KOPT-K1 (cell line): ENCODE measurements around the gene ZNF33A.
"Not testable (repeated sequence)": the region's sequence is repeated elsewhere in the genome, so short reads cannot be mapped to it uniquely, and the experiment has no call there.

Experiments used
- H3K27ac ChIP-seq: fragments of 200-600 bp; sonication (generic); 2 replicates; pipeline ENCODE4 v1.5.1; 2016; ENCODE audit warnings: antibody characterized with exemption, mild to moderate bottlenecking, low read depth, low read length; ENCODE audit not compliant: poor library complexity, severe bottlenecking
- H3K36me3 ChIP-seq: fragments of 200-600 bp; sonication (generic); 2 replicates; pipeline ENCODE4 v1.5.1; 2017; ENCODE audit warnings: antibody characterized with exemption, mild to moderate bottlenecking, low read length, moderate library complexity; ENCODE audit not compliant: insufficient read depth
- H3K9me3 ChIP-seq: fragments of 200-600 bp; sonication (generic); 2 replicates; pipeline ENCODE4 v1.5.1; 2017; ENCODE audit warnings: antibody characterized with exemption, low read length, mild to moderate bottlenecking; ENCODE audit not compliant: insufficient read depth, poor library complexity, severe bottlenecking

Gene ZNF33A

DNA sequence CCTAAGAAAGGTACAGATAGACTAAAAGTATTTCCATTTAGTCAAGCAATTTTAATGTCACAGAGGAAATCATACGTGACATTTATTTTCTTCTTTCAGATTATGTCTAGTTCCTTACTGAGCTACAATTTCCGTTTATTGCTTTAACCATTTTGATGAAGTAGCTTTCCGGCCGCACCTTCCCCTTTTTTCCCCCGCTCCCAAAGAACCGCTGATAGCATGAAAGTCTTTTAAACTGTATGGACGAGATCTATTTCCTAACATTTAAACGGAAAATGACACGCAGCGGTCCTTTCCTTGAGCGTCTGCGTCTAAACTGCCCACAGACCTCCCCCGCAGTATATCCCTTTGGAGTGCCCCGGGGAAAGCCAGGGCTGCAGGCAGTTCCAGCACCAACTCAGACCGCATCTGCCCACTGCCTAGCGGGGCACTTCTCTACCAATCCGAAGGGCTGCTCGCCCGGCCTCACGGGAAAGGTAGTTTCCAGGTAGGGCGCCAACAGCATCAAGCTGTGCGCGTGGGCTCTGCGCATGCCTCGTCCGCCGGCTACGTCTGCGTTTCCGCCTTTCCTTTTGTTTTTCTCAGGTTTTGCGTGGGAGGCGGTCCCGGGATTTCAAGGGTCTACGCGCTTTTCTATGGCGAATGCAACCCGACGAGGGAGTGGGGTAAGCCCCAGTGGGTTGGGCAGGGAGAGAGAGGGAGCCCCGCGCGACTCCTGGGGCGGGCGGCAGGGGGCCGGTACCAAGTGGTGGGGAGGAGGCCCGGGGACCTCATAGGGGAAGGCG is at the start of gene ZNF33A:
Gene ZNF33A (plus strand): TSS at position 557 of the 785 bp plus-strand sequence. CDS start 1,667 bp downstream, outside the sequence.
- H3K9me3 ChIP-seq = no peaks in the 10 kb centered on the region
- H3K27ac ChIP-seq = peak within 1 kb of the TSS; percentile 87
- H3K36me3 ChIP-seq = peaks cover 30% of the 10 kb centered on the region

DNA sequence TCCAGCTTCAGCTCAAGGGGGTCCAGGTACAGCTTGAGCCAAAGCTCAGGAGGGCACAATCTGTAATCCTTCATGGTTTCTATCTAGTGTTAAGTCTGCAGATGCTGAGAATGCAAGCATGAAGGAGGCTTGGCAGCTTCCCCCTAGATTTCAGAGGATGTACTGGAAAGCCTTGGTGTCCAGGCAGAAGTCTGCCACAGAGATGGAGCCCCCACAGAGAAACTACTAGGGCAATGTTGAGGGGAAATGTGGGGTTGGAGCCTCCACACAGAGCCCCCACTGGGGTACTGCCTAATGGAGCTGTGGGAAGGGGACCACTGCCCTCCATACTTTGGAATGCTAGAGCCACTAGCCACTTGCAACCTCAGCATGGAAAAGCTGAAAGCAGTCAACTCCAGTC is 45.5 kb upstream of the ZNF33A start:
- H3K9me3 ChIP-seq = peaks cover 43% of the 10 kb centered on the region
- H3K27ac ChIP-seq = no peak overlapping the region
- H3K36me3 ChIP-seq = no peaks in the 10 kb centered on the region

DNA sequence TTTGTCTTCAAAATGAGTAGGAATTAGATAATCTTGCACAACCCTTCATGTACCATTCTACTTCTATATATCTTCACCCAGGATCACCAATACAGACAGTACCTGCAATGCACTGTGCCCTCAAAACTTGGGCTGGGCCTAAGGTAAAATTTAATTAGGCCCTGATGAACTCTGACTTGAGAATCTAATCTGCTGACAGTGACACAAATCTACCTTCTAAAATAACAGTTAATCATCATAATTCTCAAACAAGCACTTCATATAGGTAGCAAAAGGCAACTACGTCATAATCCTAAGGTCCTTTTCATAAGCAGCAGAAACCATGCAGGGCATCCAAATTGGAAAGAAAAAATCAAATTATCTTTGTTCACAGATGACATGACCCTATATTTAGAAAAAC is 38.1 kb upstream of the ZNF33A start:
- Histone ChIP-seq H3K9me3 (peaks cover 10% of the 10 kb centered on the region), H3K36me3 (no peaks in the 10 kb centered on the region), H3K27ac (no peak overlapping the region)

DNA sequence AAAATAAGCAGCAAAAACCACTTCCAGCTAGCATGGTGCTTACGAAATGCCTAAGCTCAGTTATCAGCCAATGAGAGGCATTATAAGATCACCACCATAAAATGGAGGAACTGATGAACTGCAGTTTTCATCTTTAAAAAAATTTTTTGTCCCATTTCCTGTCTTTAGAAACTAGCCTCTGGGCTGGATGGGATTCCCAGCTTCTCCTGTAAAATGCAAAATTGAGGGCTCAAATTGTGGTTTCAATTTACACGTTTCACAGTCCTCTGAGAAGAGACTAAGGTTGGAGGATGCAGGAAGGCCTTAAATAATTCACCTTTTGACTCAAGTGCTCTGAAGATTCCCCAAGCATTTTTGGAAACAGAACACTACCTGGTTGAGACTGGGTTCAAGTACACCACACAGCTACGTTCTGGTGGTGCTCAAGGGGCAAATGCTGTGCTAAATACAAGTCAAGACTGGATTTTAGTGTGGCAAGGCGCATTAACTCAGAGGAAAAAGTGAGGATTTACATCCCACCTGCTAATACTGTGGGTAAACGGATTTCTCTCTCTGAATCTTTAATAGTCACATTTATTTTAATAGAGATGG is 35.0 kb upstream of the ZNF33A start:
- Histone ChIP-seq H3K9me3 (peaks cover 7% of the 10 kb centered on the region), H3K36me3 (no peaks in the 10 kb centered on the region), H3K27ac (peak overlapping the region; percentile 85)

DNA sequence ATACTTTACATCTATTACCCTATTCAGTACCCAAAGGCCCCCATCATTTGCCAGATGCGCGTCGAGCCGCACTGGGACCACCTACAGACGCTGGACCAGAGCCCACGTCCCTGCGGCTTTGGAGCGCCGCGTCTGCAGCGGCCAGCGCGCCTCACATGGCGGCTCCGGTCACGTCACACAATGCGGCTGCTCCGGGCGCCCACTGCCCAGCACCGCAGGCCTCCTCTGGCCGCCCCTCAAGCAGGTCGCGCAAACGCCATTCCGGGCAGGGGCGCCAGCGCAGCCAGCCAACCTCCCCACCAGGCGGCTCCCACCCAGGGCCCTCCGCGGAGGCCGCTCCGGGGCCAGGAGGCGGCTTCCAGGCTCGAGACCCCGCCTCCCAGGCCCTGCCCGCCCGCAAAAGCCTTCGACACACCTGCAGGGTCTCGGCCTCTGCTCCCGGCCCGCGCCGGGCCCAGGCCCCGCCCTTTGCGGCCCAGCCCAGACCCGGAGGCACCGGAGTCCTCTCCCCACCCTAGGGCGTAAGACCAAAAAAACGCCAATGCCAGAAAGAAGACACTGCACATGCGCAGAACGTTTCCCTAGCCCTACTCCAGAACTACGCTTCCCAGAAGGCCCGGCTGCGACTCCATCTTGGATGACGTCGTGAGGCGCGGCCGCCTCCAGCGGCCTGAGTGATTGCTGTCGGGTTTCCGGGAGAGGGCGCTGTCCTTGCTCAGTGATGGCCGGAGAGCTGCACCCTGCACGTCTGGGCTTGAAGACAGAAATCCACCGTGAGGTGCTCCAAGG is 34.2 kb upstream of the ZNF33A start, which contains the start of gene ZNF25:
Gene ZNF25 (minus strand): TSS at position 557 of the 789 bp plus-strand sequence. CDS start 4,925 bp downstream, outside the sequence.
- H3K27ac ChIP-seq = peak within 1 kb of the TSS; percentile 85
- peaks cover 7% of the 10 kb centered on the region for H3K9me3 ChIP-seq
- no peaks in the 10 kb centered on the region for H3K36me3 ChIP-seq

DNA sequence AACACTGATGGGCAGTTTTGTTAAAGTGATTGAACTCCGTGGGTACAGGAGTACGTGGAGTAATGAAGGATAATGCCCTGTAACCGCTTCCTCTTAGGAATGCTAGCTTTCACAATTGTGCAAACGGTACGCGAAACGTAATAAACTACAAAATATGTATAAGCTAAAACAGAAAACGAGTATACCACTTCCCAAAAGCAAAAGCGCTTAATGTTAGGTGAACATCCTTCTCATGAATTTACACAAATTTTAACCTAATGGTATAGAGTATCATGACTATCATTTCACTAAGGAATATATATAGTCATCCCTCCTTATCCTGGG is 33.6 kb upstream of the ZNF33A start:
- peaks cover 7% of the 10 kb centered on the region for H3K9me3 ChIP-seq
- H3K36me3 ChIP-seq = no peaks in the 10 kb centered on the region
- peak overlapping the region; percentile 85 for H3K27ac ChIP-seq

DNA sequence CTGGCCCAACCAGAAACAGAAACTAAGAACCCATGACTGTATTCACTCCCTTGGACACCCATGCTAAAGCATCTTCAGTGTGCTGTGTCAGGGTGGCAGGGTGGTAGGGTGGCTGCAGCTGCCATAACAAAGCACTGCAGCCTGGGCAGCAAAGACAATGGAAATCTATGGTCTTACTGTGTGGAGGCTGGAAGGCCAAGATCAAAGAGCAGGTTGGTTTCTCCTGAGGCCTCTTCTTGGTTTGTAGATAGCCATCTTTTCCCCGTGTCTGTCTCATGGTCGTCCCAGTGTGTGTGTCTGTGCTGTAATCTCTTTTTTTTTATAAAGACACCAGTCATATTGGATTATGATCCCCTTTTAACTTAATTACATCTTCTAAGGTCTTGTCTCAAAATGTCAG is 18.8 kb upstream of the ZNF33A start:
- Histone ChIP-seq H3K36me3 (no peaks in the 10 kb centered on the region), H3K9me3 (no peaks in the 10 kb centered on the region), H3K27ac (no peak overlapping the region)

DNA sequence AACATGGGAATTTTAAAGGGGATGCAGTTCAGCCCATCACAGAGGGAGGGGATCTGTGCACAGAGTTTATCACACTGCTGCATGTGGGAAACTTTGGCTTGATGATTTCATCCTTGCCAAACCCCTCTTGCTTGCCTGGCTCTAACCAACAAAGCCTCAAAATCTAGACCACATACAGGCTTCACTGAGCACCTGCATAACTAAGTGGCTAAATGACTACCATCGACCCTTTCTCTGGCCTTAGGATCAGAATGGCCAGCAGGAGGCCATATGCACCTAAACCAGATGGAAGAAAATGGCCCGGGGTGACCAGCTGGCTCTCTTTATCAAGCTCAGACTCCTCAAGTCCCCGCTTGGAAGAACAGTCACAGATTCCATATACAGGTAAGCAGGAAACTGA is 18.4 kb upstream of the ZNF33A start:
- H3K36me3 ChIP-seq = no peaks in the 10 kb centered on the region
- no peaks in the 10 kb centered on the region for H3K9me3 ChIP-seq
- no peak overlapping the region for H3K27ac ChIP-seq

DNA sequence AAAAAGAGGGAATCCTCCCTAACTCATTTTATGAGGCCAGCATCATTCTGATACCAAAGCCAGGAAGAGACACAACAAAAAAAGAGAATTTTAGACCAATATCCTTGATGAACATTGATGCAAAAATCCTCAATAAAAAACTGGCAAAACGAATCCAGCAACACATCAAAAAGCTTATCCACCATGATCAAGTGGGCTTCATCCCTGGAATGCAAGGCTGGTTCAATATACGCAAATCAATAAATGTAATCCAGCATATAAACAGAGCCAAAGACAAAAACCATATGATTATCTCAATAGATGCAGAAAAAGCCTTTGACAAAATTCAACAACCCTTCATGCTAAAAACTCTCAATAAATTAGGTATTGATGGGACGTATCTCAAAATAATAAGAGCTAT is 11.6 kb upstream of the ZNF33A start:
- H3K36me3 ChIP-seq, H3K27ac ChIP-seq: not testable (repeated sequence)

DNA sequence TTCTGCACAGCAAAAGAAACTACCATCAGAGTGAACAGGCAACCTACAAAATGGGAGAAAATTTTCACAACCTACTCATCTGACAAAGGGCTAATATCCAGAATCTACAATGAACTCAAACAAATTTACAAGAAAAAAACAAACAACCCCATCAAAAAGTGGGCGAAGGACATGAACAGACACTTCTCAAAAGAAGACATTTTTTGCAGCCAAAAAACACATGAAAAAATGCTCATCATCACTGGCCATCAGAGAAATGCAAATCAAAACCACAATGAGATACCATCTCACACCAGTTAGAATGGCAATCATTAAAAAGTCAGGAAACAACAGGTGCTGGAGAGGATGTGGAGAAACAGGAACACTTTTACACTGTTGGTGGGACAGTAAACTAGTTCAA is 10.0 kb upstream of the ZNF33A start:
- H3K27ac ChIP-seq, H3K9me3 ChIP-seq, H3K36me3 ChIP-seq: not testable (repeated sequence)

More for the DNA sequence above, 11.6 kb upstream of the ZNF33A start:
- H3K9me3 ChIP-seq = not testable (repeated sequence)

DNA sequence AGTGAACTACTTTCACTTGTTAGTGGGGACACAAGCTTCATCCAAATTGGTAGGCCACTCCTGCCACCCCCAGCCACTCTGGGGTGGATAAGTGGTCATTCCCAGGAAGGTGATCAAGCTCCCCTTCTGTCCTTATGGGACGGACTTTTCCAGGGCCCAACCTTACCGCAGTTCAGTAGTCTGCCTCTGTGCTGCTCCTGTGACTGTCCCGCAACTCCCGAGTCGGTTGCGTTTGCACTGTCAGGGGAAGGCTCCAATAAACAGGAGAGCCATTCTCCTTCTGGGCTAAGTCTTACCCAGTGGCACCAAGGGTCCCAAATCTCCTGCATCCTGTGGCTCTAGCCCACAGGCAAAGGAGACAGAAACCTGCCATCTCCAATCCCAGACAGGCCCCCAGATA is 7.4 kb upstream of the ZNF33A start:
- Histone ChIP-seq H3K9me3 (no peaks in the 10 kb centered on the region), H3K27ac (no peak overlapping the region), H3K36me3 (no peaks in the 10 kb centered on the region)

DNA sequence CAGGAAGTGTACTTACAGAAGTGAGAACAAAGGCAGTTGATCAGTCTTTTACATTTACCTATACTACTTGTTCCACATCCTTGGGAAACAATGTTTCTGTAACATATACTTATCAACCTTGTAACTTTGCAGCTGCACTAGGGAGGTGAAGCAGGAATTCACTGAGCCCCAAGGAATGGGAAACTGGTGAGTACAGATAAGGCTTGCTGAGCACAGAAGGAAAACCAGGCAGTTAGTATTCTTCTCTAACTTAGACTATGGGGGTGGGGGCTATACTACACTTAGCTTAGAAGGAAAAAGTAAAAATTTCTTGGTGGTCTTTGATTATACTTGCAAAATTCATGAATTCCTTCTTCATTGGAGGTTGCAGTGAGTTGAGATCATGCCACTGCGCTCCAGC is 6.9 kb upstream of the ZNF33A start:
- Histone ChIP-seq H3K27ac (no peak overlapping the region), H3K9me3 (no peaks in the 10 kb centered on the region), H3K36me3 (no peaks in the 10 kb centered on the region)

DNA sequence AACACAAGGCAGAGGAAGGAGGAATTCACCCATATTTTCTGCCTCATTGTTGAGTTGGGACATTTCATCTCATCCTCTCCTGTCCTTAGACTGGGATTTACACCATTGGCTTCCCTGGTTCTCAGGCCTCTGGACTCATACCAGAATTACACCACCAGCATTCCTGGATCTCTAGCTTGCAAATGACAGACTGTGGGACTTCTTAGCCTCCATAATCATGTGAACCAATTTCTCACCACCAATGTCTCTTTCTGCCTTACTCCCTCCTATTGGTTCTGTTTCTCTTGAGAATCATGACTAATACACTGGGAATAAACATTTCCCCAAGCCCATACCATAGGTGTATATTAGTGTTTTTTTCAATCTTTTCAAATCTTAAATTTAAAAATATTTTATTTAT is 2.9 kb upstream of the ZNF33A start:
- Histone ChIP-seq H3K36me3 (peaks cover 4% of the 10 kb centered on the region), H3K27ac (no peak overlapping the region), H3K9me3 (no peaks in the 10 kb centered on the region)

DNA sequence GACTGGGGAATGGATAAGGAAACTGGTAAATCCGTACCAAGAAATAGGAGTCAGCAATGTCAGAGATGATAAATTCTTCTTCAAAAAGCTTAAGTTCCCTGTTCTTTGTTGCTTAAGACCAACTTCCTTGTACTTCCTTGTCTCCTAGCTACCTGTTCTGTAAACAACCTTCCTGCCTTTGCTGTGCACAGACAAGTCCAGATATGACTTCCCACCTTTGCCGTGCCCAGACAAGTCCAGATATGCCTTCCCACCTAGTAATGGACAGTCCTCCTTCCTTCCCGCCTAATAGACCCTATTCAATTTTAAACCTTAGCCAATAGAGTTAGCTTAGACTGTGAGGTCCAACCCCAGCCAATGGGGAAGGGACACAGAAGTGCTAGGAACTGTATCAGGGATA is 2.5 kb upstream of the ZNF33A start:
- H3K27ac ChIP-seq = no peak overlapping the region
- peaks cover 8% of the 10 kb centered on the region for H3K36me3 ChIP-seq
- H3K9me3 ChIP-seq = no peaks in the 10 kb centered on the region

DNA sequence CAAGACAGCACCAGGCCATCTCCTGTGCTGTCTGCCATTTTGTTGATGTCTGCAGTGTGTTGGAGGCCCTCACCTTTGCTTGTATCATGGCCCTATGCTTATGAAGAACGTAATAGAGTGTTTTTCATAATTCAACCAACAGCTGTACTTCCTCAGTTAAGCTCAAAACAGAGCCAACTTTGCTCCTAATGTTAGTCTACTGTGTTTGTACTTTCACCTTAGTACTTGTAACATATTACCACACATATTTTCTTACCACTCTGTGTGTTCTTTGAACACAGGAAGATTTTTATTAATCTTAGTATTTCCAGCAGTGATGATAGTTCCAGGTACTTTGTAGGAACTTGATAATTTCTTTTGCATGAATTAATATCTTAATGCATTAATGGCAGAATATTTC is 5.9 kb downstream of the ZNF33A start:
- H3K9me3 ChIP-seq = peaks cover 23% of the 10 kb centered on the region
- peaks cover 87% of the 10 kb centered on the region for H3K36me3 ChIP-seq
- no peak overlapping the region for H3K27ac ChIP-seq
